HG03442 (cell line): ENCODE measurements around the gene TRAPPC4.
A peak's percentile ranks its signal among the peaks of the same experiment; 100 is the strongest.
"Not testable (repeated sequence)": the region's sequence is repeated elsewhere in the genome, so short reads cannot be mapped to it uniquely, and the experiment has no call there.

Source experiments
- ATAC-seq: cut with Tn5 transposase; IDR thresholded peaks from one replicate; pipeline ENCODE4 v1.9.1; 2021; ENCODE audit warnings: mild to moderate bottlenecking, moderate library complexity; ENCODE audit not compliant: unreplicated experiment

Gene TRAPPC4

DNA sequence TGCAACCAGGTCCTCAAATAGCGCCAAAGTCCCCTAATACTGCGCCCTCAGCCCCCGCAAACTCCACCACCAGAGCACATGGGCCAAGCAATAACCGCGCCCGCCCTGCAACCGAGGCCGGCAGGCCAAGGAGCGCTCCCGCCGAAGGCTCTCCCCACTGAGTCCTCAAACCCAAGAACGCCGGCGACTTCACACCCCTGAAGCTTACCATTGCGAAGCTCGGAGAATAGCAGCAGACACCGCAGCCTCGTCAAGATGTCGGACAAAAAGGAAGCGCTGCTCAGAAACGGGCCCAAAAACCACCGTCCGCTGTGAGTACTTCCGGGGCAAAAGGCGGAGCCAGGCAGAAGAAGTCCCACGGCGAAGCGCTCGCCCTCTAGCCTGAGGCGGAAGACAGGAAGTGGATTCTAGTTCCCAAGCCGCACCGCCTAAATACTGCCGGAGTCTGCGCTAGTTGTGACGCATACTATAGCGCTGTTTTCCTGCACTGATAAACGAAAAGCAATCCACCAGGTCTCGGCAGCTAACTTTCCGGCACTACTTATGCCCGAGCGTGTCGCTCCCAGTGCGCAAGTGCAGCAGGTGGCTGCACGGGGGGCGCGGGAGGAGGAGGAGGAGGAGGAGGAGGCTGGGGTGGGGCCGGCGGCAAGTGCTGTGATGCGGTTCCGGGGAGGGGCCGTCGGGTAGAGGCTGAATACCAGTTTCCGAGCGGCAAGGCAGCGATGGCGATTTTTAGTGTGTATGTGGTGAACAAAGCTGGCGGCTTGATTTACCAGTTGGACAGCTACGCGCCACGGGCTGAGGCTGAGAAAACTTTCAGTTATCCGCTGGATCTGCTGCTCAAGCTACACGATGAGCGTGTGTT, at the start of gene TRAPPC4, which contains the start of gene RPS25:
TRAPPC4 (plus strand) TSS at position 693 of the 865 bp plus-strand sequence; CDS start at position 723, 30 bp downstream.
RPS25 (minus strand) TSS at position 270 of the 865 bp plus-strand sequence; CDS start at position 211, 59 bp downstream.
- ATAC-seq: peak; percentile 84

DNA sequence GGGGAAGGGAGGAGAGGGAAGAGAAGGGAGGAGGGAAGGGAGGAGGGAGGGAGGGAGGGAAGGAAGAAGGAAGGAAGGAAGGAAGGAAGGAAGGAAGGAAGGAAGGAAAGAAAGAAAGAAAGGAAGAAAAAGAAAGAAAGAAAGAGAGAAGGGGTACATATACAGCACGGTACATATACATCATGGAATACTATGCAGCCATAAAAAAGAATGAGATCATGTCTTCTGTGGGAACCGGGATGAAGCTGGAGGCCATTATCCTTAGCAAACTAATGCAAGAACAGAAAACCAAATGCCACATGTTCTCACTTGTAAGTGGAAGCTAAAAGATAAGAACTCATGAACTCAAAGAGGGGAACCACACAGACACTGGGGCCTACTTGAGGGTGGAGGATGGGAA, 49.1 kb upstream of the TRAPPC4 start:
- not testable (repeated sequence) for ATAC-seq

- no peak for ATAC-seq
Measured at GRCh38 chr11:118971646-118972045, 46.9 kb upstream of the TRAPPC4 start, which contains the start of gene FOXR1. FOXR1 (plus strand) TSS chr11:118971761; CDS start chr11:118971932, 171 bp downstream.

GRCh38 chr11:118973985-118974384, 44.6 kb upstream of the TRAPPC4 start:
- no peak for ATAC-seq

DNA sequence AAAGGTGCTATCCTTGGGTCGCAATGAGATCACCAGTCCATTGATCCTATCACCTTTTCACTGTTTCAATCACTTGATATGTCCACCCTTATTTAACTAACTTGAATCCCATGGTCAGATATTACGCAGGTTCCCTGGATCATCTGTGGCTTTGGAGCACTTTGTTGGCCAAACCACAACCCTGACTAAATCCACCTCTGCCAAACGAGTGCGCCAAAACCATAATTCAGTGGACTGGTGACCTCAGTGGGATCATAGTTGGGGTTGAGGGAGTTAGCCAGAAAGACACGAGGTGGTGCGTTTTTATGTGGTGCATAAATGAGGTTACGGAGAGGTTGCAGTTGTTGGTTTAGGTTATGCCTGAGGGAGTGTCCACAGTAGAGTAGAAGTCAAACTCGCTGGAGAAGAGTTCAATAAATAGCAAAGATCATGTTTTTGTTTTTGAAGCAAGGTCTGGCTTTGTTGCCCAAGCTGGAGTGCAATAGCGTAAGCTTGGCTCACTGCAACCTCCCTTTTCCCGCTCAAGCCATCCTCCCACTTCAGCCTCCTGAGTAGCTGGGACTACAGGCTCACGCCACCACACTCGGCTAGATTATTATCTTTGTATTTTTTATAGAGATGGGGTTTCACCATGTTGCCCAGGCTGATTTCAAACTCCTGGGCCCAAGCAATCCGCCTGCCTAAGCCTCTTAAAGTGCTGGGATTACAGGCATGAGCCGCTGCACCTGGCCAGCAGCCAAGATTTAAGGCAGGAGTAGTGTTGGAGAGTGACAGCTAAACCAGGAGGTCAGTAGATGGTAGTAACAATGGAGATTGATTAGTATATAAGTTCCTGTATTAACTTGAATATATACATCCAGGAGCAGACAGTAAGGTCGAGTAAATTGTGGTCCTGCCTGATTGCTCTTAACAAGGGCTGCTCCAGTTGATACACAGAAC, 42.5 kb upstream of the TRAPPC4 start:
- ATAC-seq: no peak

DNA sequence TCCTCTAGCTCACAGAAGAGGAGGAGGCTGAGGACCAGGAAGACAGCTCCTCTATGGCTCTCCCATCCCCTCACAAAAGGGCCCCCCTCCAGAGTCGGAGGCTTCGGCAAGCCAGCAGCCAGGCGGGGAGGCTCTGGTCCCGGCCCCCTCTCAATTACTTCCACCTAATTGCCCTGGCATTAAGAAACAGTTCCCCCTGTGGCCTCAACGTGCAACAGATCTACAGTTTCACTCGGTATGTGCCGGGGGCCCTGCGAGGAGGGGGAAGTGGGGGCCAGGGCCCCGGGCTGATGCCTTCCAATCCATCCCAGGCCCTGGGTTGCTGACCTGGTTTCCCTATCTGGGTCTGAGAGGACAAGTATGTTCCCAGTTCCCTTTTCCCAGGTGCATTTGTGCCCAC, 39.1 kb upstream of the TRAPPC4 start:
- no peak for ATAC-seq

DNA sequence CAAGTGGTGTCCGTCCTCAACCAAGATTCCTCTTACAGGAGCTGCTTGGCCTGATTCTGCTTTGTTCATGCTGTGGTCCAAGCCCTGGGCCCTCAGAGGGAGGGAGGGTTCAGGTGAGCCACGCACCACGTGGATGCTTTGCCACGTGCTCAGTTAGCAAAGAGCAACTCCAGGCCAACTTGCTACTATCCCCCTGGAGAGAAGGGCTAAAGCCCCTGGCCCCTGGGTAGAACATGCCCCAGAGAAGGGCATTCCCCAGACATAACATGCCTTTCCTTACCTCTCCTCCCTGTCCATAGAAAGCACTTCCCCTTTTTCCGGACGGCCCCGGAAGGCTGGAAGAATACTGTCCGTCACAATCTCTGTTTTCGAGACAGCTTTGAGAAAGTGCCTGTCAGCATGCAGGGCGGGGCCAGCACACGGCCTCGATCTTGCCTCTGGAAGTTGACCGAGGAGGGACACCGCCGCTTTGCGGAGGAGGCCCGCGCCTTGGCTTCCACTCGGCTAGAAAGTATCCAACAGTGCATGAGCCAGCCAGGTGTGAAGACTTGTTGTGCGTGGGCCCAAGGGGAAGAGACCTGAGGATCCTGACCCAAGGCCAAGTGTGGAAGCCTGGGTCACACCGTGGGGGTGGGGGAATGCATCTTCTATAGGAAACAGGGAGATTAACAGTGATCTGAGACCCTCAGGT, 38.2 kb upstream of the TRAPPC4 start:
- ATAC-seq: no peak

DNA sequence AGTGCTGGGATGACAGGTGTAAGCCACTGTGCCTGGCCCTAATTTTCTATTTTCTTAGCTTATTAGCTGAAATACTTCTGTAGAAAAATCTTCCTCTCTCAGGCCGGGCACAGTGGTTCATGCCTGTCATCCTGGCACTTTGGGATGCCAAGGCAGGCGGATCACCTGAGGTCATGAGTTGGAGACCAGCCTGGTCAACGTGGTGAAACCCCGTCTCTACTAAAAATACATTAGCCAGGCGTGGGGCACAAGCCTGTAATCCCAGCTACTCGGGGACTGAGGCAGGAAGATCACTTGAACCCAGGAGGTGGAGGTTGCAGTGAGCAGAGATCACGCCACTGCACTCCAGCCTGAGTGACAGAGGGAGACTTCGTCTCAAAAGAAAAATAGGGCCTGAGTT, 34.2 kb upstream of the TRAPPC4 start:
- ATAC-seq: not testable (repeated sequence)

GRCh38 chr11:118984825-118985224, 33.7 kb upstream of the TRAPPC4 start:
- ATAC-seq: no peak

DNA sequence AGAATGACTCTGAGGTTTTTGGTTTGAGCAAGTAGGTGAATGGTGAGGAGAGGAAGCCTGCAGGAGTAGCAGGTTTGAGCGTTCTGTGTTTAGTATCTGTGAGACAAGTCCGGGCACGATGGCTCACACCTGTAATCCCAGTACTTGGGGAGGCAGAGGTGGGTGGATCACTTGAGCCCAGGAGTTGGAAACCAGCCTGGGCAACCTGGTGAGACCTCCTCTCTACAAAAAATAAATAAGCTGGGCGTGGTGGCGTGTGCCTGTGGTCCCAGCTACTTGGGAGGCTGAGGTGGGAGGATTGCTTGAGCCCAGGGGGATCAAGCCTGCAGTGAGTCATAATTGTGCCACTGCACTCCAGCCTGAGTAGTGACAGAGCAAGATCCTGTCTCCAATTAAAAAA, 30.3 kb upstream of the TRAPPC4 start:
- ATAC-seq: no peak

- not testable (repeated sequence) for ATAC-seq
Measured at GRCh38 chr11:118991486-118992038, 27.0 kb upstream of the TRAPPC4 start.

GRCh38 chr11:118996926-118997626, 21.5 kb upstream of the TRAPPC4 start:
- no peak for ATAC-seq

DNA sequence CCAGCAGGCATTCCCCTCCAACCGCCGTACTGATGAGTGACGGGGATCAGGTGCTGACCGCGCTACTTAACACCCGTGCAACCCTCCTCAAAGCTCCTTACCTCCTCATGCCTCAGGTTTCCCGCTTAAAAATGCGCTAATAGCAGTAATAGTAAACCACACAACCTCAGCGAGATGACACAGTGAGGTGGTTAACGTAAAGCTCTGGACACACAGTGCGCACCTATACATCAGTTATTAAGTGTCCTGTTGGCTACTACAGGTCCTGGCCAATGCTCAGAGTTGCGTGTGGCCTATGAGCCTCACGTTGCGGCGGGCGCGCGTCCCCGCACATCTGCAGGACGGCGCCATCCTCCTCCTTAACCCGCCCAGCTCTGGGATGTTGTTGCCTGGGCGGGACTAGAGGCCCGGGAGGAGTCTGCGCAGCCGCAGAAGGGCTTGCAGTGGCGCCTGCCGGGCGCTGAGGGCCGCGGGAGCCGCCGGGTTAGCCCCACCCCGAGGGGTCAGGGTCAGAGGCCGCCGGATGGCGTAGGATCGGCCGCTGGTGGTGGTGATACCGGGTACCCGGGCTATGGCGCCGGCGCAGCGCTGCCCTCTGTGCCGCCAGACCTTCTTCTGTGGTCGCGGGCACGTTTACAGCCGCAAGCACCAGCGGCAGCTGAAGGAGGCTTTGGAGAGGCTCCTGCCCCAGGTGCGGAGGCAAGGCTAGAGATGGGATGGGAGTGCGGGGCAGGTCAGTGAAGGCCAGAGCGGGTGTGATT, 20.8 kb upstream of the TRAPPC4 start, which contains the start of gene CENATAC:
CENATAC (plus strand) TSS at position 512 of the 761 bp plus-strand sequence; CDS start at position 572, 60 bp downstream.
- ATAC-seq: peak; percentile 88

- peak; percentile 21 for ATAC-seq
Measured at GRCh38 chr11:118998388-118998717, 20.2 kb upstream of the TRAPPC4 start.

GRCh38 chr11:118998822-118999221, 19.7 kb upstream of the TRAPPC4 start:
- no peak for ATAC-seq

GRCh38 chr11:119000906-119001305, 17.7 kb upstream of the TRAPPC4 start:
- ATAC-seq: no peak

DNA sequence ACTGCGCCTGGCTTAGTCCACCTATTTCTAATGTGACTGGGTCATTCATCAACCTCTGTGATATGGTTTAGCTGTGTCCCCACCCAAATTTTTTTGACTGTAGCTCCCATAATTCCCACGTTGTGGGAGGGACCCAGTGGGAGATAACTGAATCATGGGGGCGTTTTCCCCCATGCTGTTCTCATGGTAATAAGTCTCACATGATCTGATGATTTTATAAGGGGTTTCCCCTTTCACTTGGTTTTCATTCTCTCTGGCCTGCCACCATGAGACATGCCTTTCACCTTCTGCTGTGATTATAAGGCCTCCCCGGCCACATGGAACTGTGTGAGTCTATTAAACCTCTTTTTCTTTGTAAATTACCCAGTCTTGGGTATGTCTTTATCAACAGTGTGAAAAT, 11.9 kb upstream of the TRAPPC4 start:
- ATAC-seq: no peak

GRCh38 chr11:119011476-119012053, 7.0 kb upstream of the TRAPPC4 start:
- ATAC-seq: no peak
